ELF-1 (cell line): ENCODE results near the gene VAT1.
"Not testable (repeated sequence)": the region's sequence is repeated elsewhere in the genome, so short reads cannot be mapped to it uniquely, and the experiment has no call there.

ENCODE experiments used
- DNase-seq: peaks from one replicate; pipeline ENCODE4 v3.0.0-alpha.2; 2016; ENCODE audit warnings: low read depth, low spot score

Gene VAT1

DNA sequence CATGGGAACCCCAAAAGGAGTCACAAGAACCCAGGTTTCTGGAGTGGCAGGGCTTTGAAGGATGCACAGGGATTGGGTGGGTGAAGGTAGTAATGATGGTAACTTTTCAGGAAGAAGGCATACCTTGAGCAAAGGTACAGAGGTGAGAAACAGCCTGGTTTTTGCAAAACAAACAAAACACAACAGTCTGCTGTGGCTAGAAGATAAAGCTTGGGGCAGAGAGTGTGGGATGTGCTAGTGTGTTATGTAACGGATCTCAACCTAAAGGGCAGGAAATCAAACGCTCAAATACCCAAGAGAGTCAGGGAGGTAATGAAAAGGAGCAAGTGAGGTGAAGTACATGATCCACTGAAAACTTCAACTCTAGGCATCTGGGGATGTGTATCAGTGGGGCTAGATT, 46.9 kb downstream of the VAT1 start:
- DNase-seq, result no peak

DNA sequence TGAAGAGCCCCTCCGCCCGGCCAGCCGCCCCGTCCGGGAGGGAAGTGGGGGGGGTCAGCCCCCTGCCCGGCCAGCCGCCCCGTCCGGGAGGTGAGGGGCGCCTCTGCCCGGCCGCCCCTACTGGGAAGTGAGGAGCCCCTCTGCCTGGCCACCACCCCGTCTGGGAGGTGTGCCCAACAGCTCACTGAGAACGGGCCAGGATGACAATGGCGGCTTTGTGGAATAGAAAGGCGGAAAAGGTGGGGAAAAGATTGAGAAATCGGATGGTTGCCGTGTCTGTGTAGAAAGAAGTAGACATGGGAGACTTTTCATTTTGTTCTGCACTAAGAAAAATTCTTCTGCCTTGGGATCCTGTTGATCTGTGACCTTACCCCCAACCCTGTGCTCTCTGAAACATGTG, 48.9 kb downstream of the VAT1 start:
- not testable (repeated sequence) for DNase-seq

DNA sequence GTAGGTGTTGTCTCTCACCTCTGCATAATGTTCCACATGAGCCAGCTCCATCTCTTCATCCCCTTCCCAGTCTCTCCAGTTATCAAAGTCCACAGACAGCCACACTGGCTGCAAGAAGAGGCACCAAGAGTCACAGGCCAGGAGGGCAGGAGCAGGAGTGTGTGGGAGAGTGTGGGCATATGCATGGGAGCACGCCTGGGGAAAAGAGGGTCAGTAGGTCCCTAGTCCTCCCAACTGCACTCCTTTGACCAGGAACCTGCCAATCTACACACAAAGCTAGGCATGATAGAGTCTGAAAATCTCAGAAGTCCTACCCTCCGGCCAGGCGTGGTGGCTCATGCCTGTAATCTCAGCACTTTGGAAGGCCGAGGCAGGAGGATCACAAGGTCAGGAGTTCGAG, 50.6 kb downstream of the VAT1 start:
- no peak for DNase-seq

DNA sequence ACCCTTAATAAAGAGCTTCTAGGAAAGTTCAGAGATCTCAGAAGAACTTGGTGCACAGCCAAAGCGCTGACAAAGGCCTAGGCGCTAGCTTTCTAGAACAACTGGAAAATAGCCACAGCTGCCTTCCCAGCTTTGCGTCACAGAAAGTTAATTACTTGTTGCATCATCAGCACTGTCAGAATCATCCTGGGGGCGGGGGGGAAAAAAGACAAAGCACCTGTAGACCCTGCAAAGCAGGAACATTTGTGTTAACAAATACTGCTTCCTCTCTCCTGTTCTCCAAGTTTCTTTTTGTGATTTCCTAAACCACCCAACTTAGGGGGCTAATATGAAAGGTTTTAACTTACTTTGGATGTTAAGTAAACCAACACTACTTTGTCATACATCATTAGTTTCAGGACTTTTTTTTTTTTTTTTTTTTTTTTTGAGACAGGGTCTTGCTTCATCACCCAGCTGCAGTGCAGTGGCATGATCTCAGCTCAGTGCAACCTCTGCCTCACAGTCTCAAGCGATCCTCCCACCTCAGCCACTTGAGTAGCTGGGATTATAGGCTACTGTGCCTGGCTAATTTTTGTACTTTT, 53.1 kb downstream of the VAT1 start:
- no peak for DNase-seq

DNA sequence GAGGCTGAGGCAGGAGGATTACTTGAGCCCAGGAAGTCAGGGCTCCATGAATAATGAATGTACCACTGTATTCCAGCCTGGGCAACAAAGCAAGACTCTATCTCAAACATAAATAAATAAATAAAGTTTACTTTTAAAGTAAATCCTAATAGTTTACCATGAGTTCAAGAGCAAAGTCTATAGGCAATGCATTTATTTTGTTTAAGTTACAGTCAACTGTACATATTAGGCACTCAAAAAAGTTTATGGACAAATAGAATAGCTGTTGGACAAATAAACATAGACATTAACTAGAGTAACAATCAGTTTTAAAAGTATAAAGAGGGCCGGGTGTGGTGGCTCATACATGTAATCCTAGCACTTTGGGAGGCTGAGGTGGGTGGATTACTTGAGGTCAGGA, 54.3 kb downstream of the VAT1 start:
- DNase-seq, result no peak
